PC-9 (cell line): ENCODE measurements around the gene KITLG. TPM values are rescaled to one million over a fixed set of nuclear protein-coding genes. Genes with fewer than 3 reads are reported as not detected.

Experiments used
- BruUV-seq: library from RNA; stranded (reverse); fragments of 400-500 nt; replicated peaks from 2 replicates; lab custom pipeline; 2021; lab: Mats Ljungman, UMichigan
- CTCF ChIA-PET: fragments of 300-600 bp; sonication (Branson Sonifier 250); formaldehyde crosslinking; loops from one replicate; lab custom pipeline; 2022; ENCODE audit warnings: antibody characterized with exemption; lab: Charles Lee
- POLR2A ChIA-PET: fragments of 300-600 bp; sonication (Branson Sonifier 250); formaldehyde crosslinking; loops from one replicate; lab custom pipeline; 2022; ENCODE audit warnings: antibody characterized with exemption; ENCODE audit not compliant: unreplicated experiment; lab: Charles Lee
- DNase-seq, 2 experiments: peaks; one replicate each; pipeline versions ENCODE4 v3.0.0 to v3.0.0-alpha.2; 2015 to 2022; ENCODE audit warnings: mixed read lengths in 1 of 2
- H2AFZ ChIP-seq: fragments of 200-600 bp; sonication (generic); 2 replicates; pipeline ENCODE4 v1.8.1; 2017; ENCODE audit warnings: antibody characterized with exemption
- H3F3A ChIP-seq: fragments of 200-600 bp; sonication (generic); 2 replicates; pipeline ENCODE4 v1.8.1; 2017; ENCODE audit warnings: antibody characterized with exemption, mild to moderate bottlenecking, low read depth; ENCODE audit not compliant: insufficient read depth
- H3K27ac ChIP-seq: fragments of 200-600 bp; sonication (generic); 2 replicates; pipeline ENCODE4 v1.6.1; 2016; ENCODE audit warnings: mixed run types
- H3K27me3 ChIP-seq: fragments of 200-600 bp; sonication (generic); 2 replicates; pipeline ENCODE4 v1.6.1; 2016; ENCODE audit warnings: low read depth, mixed run types; ENCODE audit not compliant: insufficient read depth
- H3K36me3 ChIP-seq: fragments of 200-600 bp; sonication (generic); 2 replicates; pipeline ENCODE4 v1.6.1; 2016; ENCODE audit warnings: low read depth, mixed run types
- H3K4me1 ChIP-seq: fragments of 200-600 bp; sonication (generic); replicated peaks from 2 replicates; pipeline ENCODE4 v1.6.1; 2016; ENCODE audit warnings: mixed run types; ENCODE audit not compliant: insufficient read depth
- H3K4me2 ChIP-seq: fragments of 200-600 bp; sonication (generic); 2 replicates; pipeline ENCODE4 v1.6.1; 2017; ENCODE audit warnings: mixed run types
- H3K4me3 ChIP-seq: fragments of 200-600 bp; sonication (generic); 2 replicates; pipeline ENCODE4 v1.6.1; 2016; ENCODE audit warnings: mixed run types
- H3K79me2 ChIP-seq: fragments of 200-600 bp; sonication (generic); 2 replicates; pipeline ENCODE4 v1.6.1; 2017; ENCODE audit warnings: low read depth, mixed run types
- H3K9me2 ChIP-seq: fragments of 200-600 bp; sonication (generic); 2 replicates; pipeline ENCODE4 v1.8.1; 2017; ENCODE audit warnings: mild to moderate bottlenecking; ENCODE audit not compliant: insufficient read depth
- H3K9me3 ChIP-seq: fragments of 200-600 bp; sonication (generic); 2 replicates; pipeline ENCODE4 v1.8.1; 2016; ENCODE audit warnings: low read depth; ENCODE audit not compliant: insufficient read depth
- H4K20me1 ChIP-seq: fragments of 200-600 bp; sonication (generic); 2 replicates; pipeline ENCODE4 v1.8.1; 2017; ENCODE audit not compliant: insufficient read depth
- EZH2 ChIP-seq: fragments of 200-600 bp; sonication (generic); IDR thresholded peaks from 2 replicates; pipeline ENCODE4 v1.8.0; 2017; ENCODE audit warnings: antibody characterized with exemption, low read depth
- intact Hi-C: fragments of 100-400 bp; cut with micrococcal nuclease; formaldehyde crosslinking; loops from one replicate; pipeline ENCODE4 v1.10.0; 2022; ENCODE audit not compliant: unreplicated experiment
- total RNA-seq: library from RNA; stranded (reverse); gene quantifications from 2 replicates; pipeline ENCODE4 v1.2.3, GENCODE V29; 2021
- TF ChIP-seq, protein P1 (sequence below): fragments of 200-600 bp; sonication (generic); conservative IDR thresholded peaks from 2 replicates; pipeline ENCODE4 v1.6.1; 2017; ENCODE audit warnings: mixed run types, antibody characterized with exemption, mild to moderate bottlenecking, moderate library complexity

The KITLG gene
- total RNA-seq, 1 experiment from 2014 or later = 15.8 TPM

GRCh38 chr12:88519802-88520435 lies 60.4 kb downstream of the KITLG start:
- Histone ChIP-seq H2AFZ (no peak overlapping the region), H3K27ac (no peak overlapping the region), H3F3A (no peaks in the 10 kb centered on the region), H3K4me1 (no peaks in the 10 kb centered on the region), H3K4me2 (no peak overlapping the region), H3K4me3 (no peak overlapping the region), H4K20me1 (no peaks in the 10 kb centered on the region), H3K9me3 (no peaks in the 10 kb centered on the region), H3K36me3 (no peaks in the 10 kb centered on the region), H3K9me2 (no peaks in the 10 kb centered on the region), H3K79me2 (no peaks in the 10 kb centered on the region), H3K27me3 (no peaks in the 10 kb centered on the region)
- BruUV-seq = no TSS peak
- POLR2A ChIA-PET = no interaction called here
- CTCF ChIA-PET = no interaction called here
- intact Hi-C loops = no loop called here
- DNase-seq = no peak
- TF ChIP-seq EZH2 = no peak
- TF ChIP-seq, protein P1, sequence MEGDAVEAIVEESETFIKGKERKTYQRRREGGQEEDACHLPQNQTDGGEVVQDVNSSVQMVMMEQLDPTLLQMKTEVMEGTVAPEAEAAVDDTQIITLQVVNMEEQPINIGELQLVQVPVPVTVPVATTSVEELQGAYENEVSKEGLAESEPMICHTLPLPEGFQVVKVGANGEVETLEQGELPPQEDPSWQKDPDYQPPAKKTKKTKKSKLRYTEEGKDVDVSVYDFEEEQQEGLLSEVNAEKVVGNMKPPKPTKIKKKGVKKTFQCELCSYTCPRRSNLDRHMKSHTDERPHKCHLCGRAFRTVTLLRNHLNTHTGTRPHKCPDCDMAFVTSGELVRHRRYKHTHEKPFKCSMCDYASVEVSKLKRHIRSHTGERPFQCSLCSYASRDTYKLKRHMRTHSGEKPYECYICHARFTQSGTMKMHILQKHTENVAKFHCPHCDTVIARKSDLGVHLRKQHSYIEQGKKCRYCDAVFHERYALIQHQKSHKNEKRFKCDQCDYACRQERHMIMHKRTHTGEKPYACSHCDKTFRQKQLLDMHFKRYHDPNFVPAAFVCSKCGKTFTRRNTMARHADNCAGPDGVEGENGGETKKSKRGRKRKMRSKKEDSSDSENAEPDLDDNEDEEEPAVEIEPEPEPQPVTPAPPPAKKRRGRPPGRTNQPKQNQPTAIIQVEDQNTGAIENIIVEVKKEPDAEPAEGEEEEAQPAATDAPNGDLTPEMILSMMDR = no peak

DNA sequence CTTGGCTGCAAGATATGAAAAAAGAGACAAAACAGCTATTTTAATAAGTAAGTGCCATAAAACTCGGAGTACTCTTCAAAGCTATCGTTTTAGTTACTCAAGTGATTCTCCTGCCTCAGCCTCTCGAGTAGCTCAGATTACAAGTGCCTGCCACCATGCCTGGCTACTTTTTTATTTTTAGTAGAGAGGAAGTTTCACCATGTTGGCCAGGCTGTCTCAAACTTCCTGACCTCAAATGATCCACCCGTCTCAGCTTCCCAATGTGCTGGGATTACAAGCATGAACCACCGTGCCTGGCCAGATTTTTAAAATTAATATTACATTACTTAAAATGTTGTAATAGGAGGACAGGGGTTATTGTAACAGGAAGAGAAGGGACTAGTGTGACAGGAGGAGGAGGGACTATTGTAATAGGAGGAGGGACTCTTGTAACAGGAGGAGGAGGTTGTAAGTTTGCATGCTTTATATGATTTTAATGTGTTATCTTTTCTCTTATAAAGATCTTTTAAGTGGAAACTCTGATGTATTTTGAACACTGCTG lies 61.3 kb downstream of the KITLG start:
- POLR2A ChIA-PET = no interaction called here

DNA sequence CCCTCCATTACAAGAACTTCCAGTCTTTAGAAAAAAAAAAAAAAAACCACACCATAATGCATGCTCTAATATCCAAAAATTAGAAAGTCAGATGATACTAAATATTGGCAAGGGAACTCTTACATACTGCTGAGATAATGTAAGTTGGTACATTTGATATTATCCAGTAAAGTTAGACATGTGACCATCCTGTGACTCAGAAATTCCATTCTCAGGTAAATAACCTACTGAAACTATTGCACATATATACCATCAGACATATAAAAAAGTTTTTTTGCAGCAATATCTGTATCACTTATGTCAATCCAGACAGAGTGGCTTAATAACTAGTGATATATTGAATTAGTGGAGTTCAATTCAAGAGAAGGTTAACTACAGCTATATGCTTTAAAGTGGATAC lies 63.5 kb downstream of the KITLG start:
- no peak for DNase-seq
- no peak overlapping the region for H3K27ac ChIP-seq
- no peaks in the 10 kb centered on the region for H3F3A ChIP-seq
- no peaks in the 10 kb centered on the region for H3K9me3 ChIP-seq
- H3K36me3 ChIP-seq = no peaks in the 10 kb centered on the region
- TF ChIP-seq, protein P1 = no peak
- no peak for TF ChIP-seq EZH2
- H3K4me1 ChIP-seq = no peaks in the 10 kb centered on the region
- H3K79me2 ChIP-seq = no peaks in the 10 kb centered on the region
- no peaks in the 10 kb centered on the region for H4K20me1 ChIP-seq
- POLR2A ChIA-PET = interaction anchor here (0.6 kb wide), 1 partner anchor 383 kb away, joined by 5 read pairs; no protein-coding TSS in a partner anchor
- H3K4me2 ChIP-seq = no peak overlapping the region
- CTCF ChIA-PET = interaction anchor here (0.7 kb wide), 1 partner anchor 71 kb away, joined by 17 read pairs; no protein-coding TSS in a partner anchor
- no peak overlapping the region for H2AFZ ChIP-seq
- H3K4me3 ChIP-seq = no peak overlapping the region
- no peaks in the 10 kb centered on the region for H3K27me3 ChIP-seq
- no peaks in the 10 kb centered on the region for H3K9me2 ChIP-seq
- no TSS peak for BruUV-seq
- intact Hi-C loops = no loop called here

More for the DNA sequence above, 61.3 kb downstream of the KITLG start:
- H3K4me1 ChIP-seq = no peaks in the 10 kb centered on the region
- no peaks in the 10 kb centered on the region for H3K36me3 ChIP-seq
- no peak overlapping the region for H3K4me3 ChIP-seq
- no peak for TF ChIP-seq EZH2
- TF ChIP-seq, protein P1 = no peak
- no peaks in the 10 kb centered on the region for H3F3A ChIP-seq
- H2AFZ ChIP-seq = no peak overlapping the region
- no TSS peak for BruUV-seq
- H3K27me3 ChIP-seq = no peaks in the 10 kb centered on the region
- H3K79me2 ChIP-seq = no peaks in the 10 kb centered on the region
- H4K20me1 ChIP-seq = no peaks in the 10 kb centered on the region
- intact Hi-C loops = no loop called here
- no peaks in the 10 kb centered on the region for H3K9me3 ChIP-seq
- no peaks in the 10 kb centered on the region for H3K9me2 ChIP-seq
- no peak overlapping the region for H3K4me2 ChIP-seq
- no peak overlapping the region for H3K27ac ChIP-seq
- no peak for DNase-seq
- CTCF ChIA-PET = interaction anchor here (0.5 kb wide), 1 partner anchor 34 kb away, joined by 3 read pairs; no protein-coding TSS in a partner anchor
